RWPE2 (cell line): ENCODE data around the gene USP6.
"Not testable (repeated sequence)": the region's sequence is repeated elsewhere in the genome, so short reads cannot be mapped to it uniquely, and the experiment has no call there.

Source experiments
- ATAC-seq: fragments of 200-7000 bp; cut with Tn5 transposase; 3 replicates; pipeline ENCODE4 v1.9.1; 2021; ENCODE audit warnings: low read depth
- DNase-seq: peaks from one replicate; pipeline ENCODE4 v3.0.0-alpha.2; 2020; ENCODE audit warnings: low spot score
- H3K27ac ChIP-seq: fragments of 450-650 bp; 2 replicates; pipeline ENCODE4 v1.5.1; 2017; ENCODE audit warnings: mild to moderate bottlenecking; ENCODE audit not compliant: poor library complexity, severe bottlenecking
- H3K27me3 ChIP-seq: fragments of 250-450 bp; sonication (Bioruptor Pico); 2 replicates; pipeline ENCODE4 v1.5.1; 2021; ENCODE audit warnings: mild to moderate bottlenecking, moderate library complexity; ENCODE audit not compliant: insufficient read depth, poor library complexity, severe bottlenecking
- H3K36me3 ChIP-seq: fragments of 250-450 bp; sonication (Bioruptor Pico); 2 replicates; pipeline ENCODE4 v1.5.1; 2020; ENCODE audit warnings: low read depth, mild to moderate bottlenecking, moderate library complexity
- H3K4me1 ChIP-seq: fragments of 250-450 bp; sonication (Bioruptor Pico); 2 replicates; pipeline ENCODE4 v1.5.1; 2021; ENCODE audit warnings: mild to moderate bottlenecking, moderate library complexity; ENCODE audit not compliant: insufficient read depth, poor library complexity, severe bottlenecking
- H3K4me3 ChIP-seq: fragments of 250-450 bp; sonication (Bioruptor Pico); 2 replicates; pipeline ENCODE4 v1.5.1; 2021; ENCODE audit warnings: mild to moderate bottlenecking, moderate library complexity; ENCODE audit not compliant: severe bottlenecking
- H3K9me3 ChIP-seq: fragments of 250-450 bp; sonication (Bioruptor Pico); 2 replicates; pipeline ENCODE4 v1.5.1; 2021; ENCODE audit warnings: mild to moderate bottlenecking, moderate library complexity; ENCODE audit not compliant: severe bottlenecking
- CTCF ChIP-seq: fragments of 450-650 bp; IDR thresholded peaks from one replicate; pipeline ENCODE4 v1.5.1; 2017; ENCODE audit warnings: mild to moderate bottlenecking, moderate library complexity; ENCODE audit not compliant: poor library complexity, severe bottlenecking

USP6 gene

GRCh38 chr17:5138198-5138544 is 22.3 kb downstream of the USP6 start:
- H3K36me3 ChIP-seq, H3K27me3 ChIP-seq, DNase-seq, H3K27ac ChIP-seq, H3K4me1 ChIP-seq, H3K4me3 ChIP-seq, H3K9me3 ChIP-seq, ATAC-seq: not testable (repeated sequence)

DNA sequence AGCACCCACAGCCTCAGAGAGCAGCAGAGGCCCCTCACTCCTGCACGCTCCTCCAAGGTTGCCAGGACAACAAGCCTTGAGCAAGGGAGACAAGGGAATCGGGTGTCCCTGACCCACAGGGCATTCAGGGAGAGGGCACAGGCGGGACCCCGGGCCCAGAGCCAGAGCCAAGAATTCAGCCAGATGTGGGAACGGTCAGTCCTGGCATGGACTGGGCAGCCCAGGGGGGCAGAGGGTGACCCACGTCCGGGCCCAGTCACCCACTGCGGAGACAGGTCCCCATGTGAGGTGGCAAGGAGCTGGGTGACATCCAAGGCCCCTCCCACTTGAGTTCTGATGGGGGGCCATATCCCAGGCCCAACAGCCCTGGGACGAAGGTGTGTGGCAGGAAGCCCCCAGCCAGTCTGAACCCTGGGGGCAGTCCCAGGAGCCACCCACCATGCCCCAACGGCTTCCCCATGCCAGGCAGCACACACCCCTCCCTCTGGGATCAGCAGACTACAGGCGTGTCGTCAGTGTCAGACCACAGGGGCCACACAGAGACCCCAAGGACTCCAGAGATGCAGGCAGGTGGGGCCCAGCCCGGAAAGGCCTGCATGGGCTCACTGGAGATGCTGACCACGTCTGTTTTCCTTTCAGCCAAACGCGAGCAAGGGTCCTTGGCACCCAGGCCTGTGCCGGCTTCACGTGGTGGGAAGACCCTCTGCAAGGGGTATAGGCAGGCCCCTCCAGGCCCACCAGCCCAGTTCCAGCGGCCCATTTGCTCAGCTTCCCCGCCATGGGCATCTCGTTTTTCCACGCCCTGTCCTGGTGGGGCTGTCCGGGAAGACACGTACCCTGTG is 23.0 kb downstream of the USP6 start:
- H3K36me3 ChIP-seq, result no peaks in the 10 kb centered on the region

DNA sequence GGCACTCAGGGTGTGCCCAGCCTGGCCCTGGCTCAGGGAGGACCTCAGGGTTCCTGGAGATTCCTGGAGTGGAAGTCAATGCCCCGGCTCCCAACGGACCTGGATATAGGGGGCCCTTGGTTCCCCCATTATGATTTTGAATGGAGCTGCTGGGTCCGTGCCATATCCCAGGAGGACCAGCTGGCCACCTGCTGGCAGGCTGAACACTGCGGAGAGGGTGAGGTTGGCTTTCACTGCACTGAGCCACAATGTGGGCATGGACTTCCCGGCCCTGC is 23.6 kb downstream of the USP6 start:
- Histone ChIP-seq H3K27me3 (no peaks in the 10 kb centered on the region), H3K27ac (no peak overlapping the region), H3K36me3 (no peaks in the 10 kb centered on the region), H3K4me3 (no peak overlapping the region), H3K9me3 (no peaks in the 10 kb centered on the region), H3K4me1 (no peaks in the 10 kb centered on the region)
- no peak for DNase-seq
- TF ChIP-seq CTCF, result no peak
- no peak for ATAC-seq

More for the DNA sequence above, 23.0 kb downstream of the USP6 start:
- Histone ChIP-seq H3K27me3 (no peaks in the 10 kb centered on the region), H3K9me3 (no peaks in the 10 kb centered on the region), H3K4me3 (no peak overlapping the region), H3K27ac (no peak overlapping the region), H3K4me1 (no peaks in the 10 kb centered on the region)
- DNase-seq, result no peak
- ATAC-seq, result no peak
- no peak for TF ChIP-seq CTCF

- not testable (repeated sequence) for ATAC-seq, H3K27ac ChIP-seq, DNase-seq
Observed at GRCh38 chr17:5142877-5143276, 27.0 kb downstream of the USP6 start.

GRCh38 chr17:5146122-5146521 is 30.3 kb downstream of the USP6 start:
- DNase-seq, H3K27ac ChIP-seq, ATAC-seq, H3K4me1 ChIP-seq, H3K4me3 ChIP-seq, H3K27me3 ChIP-seq, H3K36me3 ChIP-seq, H3K9me3 ChIP-seq: not testable (repeated sequence)

More at GRCh38 chr17:5142877-5143276, 27.0 kb downstream of the USP6 start:
- H3K4me3 ChIP-seq, H3K36me3 ChIP-seq, H3K4me1 ChIP-seq, H3K27me3 ChIP-seq, H3K9me3 ChIP-seq: not testable (repeated sequence)

DNA sequence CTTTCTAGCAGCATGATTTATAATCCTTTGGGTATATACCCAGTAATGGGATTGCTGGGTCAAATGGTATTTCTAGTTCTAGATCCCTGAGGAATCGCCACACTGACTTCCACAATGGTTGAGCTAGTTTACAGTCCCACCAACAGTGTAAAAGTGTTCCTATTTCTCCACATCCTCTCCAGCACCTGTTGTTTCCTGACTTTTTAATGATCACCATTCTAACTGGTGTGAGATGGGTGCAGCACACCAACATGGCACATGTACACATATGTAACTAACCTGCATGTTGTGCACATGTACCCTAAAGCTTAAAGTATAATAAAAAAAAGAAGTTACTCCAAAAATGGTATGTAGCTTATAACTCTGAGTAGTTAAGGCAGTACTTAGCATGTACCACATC is 44.9 kb downstream of the USP6 start:
- H3K36me3 ChIP-seq, ATAC-seq, H3K27me3 ChIP-seq, DNase-seq, H3K27ac ChIP-seq, H3K4me3 ChIP-seq, H3K9me3 ChIP-seq, H3K4me1 ChIP-seq: not testable (repeated sequence)

- not testable (repeated sequence) for ATAC-seq, H3K9me3 ChIP-seq, H3K27ac ChIP-seq, H3K36me3 ChIP-seq, H3K4me1 ChIP-seq, DNase-seq, H3K27me3 ChIP-seq, H3K4me3 ChIP-seq
Observed at GRCh38 chr17:5161793-5162192, 46.0 kb downstream of the USP6 start.
